Neural crest cell (in vitro differentiated cells): ENCODE measurements around the gene SPOCK2. TPM values are rescaled to one million over a fixed set of nuclear protein-coding genes. Genes with fewer than 3 reads are reported as not detected.

Experiments
- DNase-seq: peaks from one replicate; pipeline ENCODE4 v3.0.0; 2021; ENCODE audit warnings: low read depth, mixed read lengths, low spot score
- H3K27ac Mint-ChIP-seq: one replicate; pipeline ENCODE4 v1.8.0; 2021; ENCODE audit warnings: mild to moderate bottlenecking, mixed read lengths; ENCODE audit not compliant: unreplicated experiment
- H3K27me3 Mint-ChIP-seq: 2 replicates; pipeline ENCODE4 v1.8.0; 2021; ENCODE audit warnings: low read depth, mild to moderate bottlenecking, mixed read lengths
- H3K36me3 Mint-ChIP-seq: 2 replicates; pipeline ENCODE4 v1.8.0; 2021; ENCODE audit warnings: low read depth, mild to moderate bottlenecking, mixed read lengths
- H3K4me1 Mint-ChIP-seq: 2 replicates; pipeline ENCODE4 v1.8.0; 2021; ENCODE audit warnings: mixed read lengths
- H3K4me3 Mint-ChIP-seq: one replicate; pipeline ENCODE4 v1.8.0; 2021; ENCODE audit warnings: mild to moderate bottlenecking, mixed read lengths
- H3K9me3 Mint-ChIP-seq: 2 replicates; pipeline ENCODE4 v1.8.0; 2021; ENCODE audit warnings: mixed read lengths
- CTCF ChIP-seq: fragments of 200-600 bp; sonication (generic); conservative IDR thresholded peaks from 2 replicates; pipeline ENCODE4 v1.5.0; 2021; ENCODE audit warnings: antibody characterized with exemption, mild to moderate bottlenecking
- total RNA-seq: library from RNA; stranded (reverse); gene quantifications from 2 replicates; pipeline ENCODE4 v1.2.1, GENCODE V29; 2021

The SPOCK2 gene
- total RNA-seq, 1 donor from 2014 or later = 1.4 TPM

DNA sequence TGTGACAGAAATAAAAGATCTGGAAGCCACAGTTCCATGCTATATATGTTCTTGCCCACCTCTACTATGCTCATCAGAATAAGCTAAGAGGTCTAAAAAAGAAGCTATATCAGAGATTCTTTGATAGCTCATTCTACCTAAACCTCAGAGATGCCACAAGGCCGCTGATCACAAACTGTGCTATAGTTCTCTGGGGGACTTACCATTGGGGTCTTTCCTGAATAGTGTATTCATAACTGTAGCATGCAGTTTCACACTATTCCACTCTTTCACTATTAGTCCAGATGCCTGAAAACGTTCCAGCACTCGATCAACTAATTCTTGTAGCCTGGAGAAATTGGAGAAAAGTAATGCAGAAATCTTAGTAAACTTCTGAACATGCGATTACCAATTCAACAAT is 44.5 kb upstream of the SPOCK2 start:
- TF ChIP-seq CTCF = no peak
- Mint-ChIP-seq H3K4me3 (no peak overlapping the region), H3K4me1 (no peaks in the 10 kb centered on the region), H3K27me3 (no peaks in the 10 kb centered on the region), H3K36me3 (peaks cover 10% of the 10 kb centered on the region), H3K9me3 (no peaks in the 10 kb centered on the region), H3K27ac (no peak overlapping the region)
- no peak for DNase-seq

- Mint-ChIP-seq H3K27me3 (no peaks in the 10 kb centered on the region), H3K36me3 (peaks cover 2% of the 10 kb centered on the region), H3K4me1 (peaks cover 32% of the 10 kb centered on the region), H3K4me3 (no peak overlapping the region), H3K27ac (no peak overlapping the region), H3K9me3 (no peaks in the 10 kb centered on the region)
- no peak for TF ChIP-seq CTCF
- DNase-seq = no peak
Observed at GRCh38 chr10:72127571-72127970, 39.2 kb upstream of the SPOCK2 start.

- Mint-ChIP-seq H3K27ac (no peak overlapping the region), H3K4me3 (no peak overlapping the region), H3K9me3 (no peaks in the 10 kb centered on the region), H3K4me1 (peaks cover 32% of the 10 kb centered on the region), H3K36me3 (peaks cover 2% of the 10 kb centered on the region), H3K27me3 (no peaks in the 10 kb centered on the region)
- no peak for DNase-seq
- TF ChIP-seq CTCF = no peak
Observed at GRCh38 chr10:72126872-72127232, 38.5 kb upstream of the SPOCK2 start.

DNA sequence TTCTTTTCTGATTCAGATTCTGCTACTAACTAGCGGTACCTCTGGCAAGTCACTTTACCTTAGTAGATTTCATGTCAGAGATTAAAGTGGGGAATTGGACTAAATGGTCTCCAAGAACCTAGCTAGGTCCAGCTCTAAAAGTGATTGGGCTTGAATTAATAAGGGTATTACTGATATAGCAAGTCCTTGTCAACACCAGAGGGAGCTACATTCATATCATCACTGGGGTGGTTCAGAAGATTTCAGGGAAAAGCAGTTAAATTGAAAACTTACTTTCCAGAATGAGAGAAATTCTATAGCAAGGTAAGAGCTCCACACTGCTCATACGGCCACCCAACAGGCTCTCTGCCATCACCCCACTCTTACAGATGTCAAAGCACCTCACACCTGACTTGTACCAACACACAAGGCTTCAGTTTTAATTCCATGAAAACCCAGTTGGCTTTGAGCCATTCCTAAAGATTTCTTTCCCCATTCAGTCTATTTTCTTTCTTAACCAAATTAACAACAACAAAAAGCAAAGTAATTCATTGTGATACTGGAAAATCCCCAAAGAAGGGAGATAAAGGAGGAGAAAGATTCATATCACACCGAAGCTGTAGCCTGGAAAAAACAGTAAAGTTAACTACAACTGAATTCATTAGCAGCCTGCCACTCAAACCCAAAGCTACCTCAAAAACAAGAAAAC is 38.0 kb upstream of the SPOCK2 start:
- DNase-seq = no peak
- peak; percentile 59 for TF ChIP-seq CTCF
- H3K27ac Mint-ChIP-seq = no peak overlapping the region

GRCh38 chr10:72124989-72125388 is 36.6 kb upstream of the SPOCK2 start:
- Mint-ChIP-seq H3K9me3 (no peaks in the 10 kb centered on the region), H3K4me1 (peaks cover 32% of the 10 kb centered on the region), H3K36me3 (peaks cover 5% of the 10 kb centered on the region), H3K4me3 (no peak overlapping the region), H3K27ac (no peak overlapping the region), H3K27me3 (no peaks in the 10 kb centered on the region)
- TF ChIP-seq CTCF = no peak
- DNase-seq = no peak

More for the DNA sequence above, 38.0 kb upstream of the SPOCK2 start:
- Mint-ChIP-seq H3K4me1 (peaks cover 32% of the 10 kb centered on the region), H3K4me3 (no peak overlapping the region), H3K9me3 (no peaks in the 10 kb centered on the region), H3K36me3 (peaks cover 5% of the 10 kb centered on the region), H3K27me3 (no peaks in the 10 kb centered on the region)
